ENCODE measurements around the gene PLXND1.

DNA sequence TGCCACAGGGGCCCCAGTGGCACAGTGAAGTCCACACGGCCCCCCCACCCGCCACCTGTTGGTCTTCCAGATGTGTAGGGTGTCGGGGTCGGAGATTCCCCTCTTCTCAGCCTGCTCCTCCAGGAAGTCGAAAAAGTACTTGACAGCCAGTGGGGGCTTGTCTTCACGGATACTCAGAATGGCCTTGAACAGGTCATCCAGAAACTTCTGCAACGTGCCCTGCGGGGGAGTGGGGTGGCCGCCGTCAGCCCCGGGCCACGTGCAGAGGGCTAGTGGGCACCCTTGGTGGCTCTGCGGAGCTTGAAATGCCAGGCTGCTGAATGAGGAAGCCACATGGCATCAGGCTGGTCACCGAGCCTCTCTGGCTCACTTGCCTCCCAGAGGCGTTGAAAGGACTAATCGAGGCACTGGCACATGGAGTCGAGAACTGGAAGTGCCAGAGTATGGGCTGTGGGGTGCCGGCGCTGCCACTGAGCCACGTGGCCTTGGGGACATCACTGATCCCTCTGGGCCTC, 46.9 kb downstream of the PLXND1 start:
- no peak for TF ChIP-seq TCF7L2 (IDR thresholded peaks at IDR 0.05; ENCODE audit: borderline replicate concordance, extremely low read depth, insufficient read depth, insufficient read length)
- TF ChIP-seq, protein P1, sequence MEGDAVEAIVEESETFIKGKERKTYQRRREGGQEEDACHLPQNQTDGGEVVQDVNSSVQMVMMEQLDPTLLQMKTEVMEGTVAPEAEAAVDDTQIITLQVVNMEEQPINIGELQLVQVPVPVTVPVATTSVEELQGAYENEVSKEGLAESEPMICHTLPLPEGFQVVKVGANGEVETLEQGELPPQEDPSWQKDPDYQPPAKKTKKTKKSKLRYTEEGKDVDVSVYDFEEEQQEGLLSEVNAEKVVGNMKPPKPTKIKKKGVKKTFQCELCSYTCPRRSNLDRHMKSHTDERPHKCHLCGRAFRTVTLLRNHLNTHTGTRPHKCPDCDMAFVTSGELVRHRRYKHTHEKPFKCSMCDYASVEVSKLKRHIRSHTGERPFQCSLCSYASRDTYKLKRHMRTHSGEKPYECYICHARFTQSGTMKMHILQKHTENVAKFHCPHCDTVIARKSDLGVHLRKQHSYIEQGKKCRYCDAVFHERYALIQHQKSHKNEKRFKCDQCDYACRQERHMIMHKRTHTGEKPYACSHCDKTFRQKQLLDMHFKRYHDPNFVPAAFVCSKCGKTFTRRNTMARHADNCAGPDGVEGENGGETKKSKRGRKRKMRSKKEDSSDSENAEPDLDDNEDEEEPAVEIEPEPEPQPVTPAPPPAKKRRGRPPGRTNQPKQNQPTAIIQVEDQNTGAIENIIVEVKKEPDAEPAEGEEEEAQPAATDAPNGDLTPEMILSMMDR (IDR thresholded peaks at IDR 0.05 in 2 of 3, conservative IDR thresholded peaks at IDR 0.05 in 1 of 3; ENCODE audit: borderline replicate concordance in 1 of 3, insufficient read depth in 1 of 3, low read depth in 2 of 3, low read length in 2 of 3): no peak

Measured in HCT116 (cell line).